Activated naive CD4-positive, alpha-beta T cell treated with anti-CD3 and anti-CD28 coated beads for 36 hours (primary cell): ENCODE measurements around the gene DLGAP1. TPM values are rescaled to one million over a fixed set of nuclear protein-coding genes. Genes with fewer than 3 reads are reported as not detected.

ENCODE experiments used
- CTCF ChIA-PET: fragments of 350-600 bp; sonication (Branson Sonifier 250); formaldehyde crosslinking; loops from one replicate; lab custom pipeline; 2021; ENCODE audit warnings: antibody characterized with exemption; lab: Charles Lee
- DNase-seq: peaks from one replicate; pipeline ENCODE4 v3.0.0-alpha.2; 2020
- H3K27ac Mint-ChIP-seq: one replicate; pipeline ENCODE4 v1.8.0; 2021; ENCODE audit warnings: mild to moderate bottlenecking, mixed read lengths
- H3K27me3 Mint-ChIP-seq: one replicate; pipeline ENCODE4 v1.8.0; 2021; ENCODE audit warnings: low read depth, mixed read lengths
- H3K36me3 Mint-ChIP-seq: one replicate; pipeline ENCODE4 v1.8.0; 2021; ENCODE audit warnings: low read depth, mixed read lengths
- H3K4me1 Mint-ChIP-seq: one replicate; pipeline ENCODE4 v1.8.0; 2021; ENCODE audit warnings: low read depth, mixed read lengths
- H3K4me3 Mint-ChIP-seq: one replicate; pipeline ENCODE4 v1.8.0; 2021; ENCODE audit warnings: mild to moderate bottlenecking, moderate library complexity, mixed read lengths
- H3K9me3 Mint-ChIP-seq: one replicate; pipeline ENCODE4 v1.8.0; 2021; ENCODE audit warnings: mixed read lengths
- intact Hi-C: fragments of 100-400 bp; cut with micrococcal nuclease; formaldehyde crosslinking; loops from one replicate; pipeline ENCODE4 v1.15.1; 2023
- total RNA-seq, 2 experiments: library from RNA; stranded (reverse); gene quantifications; one replicate each; pipeline ENCODE4 v1.2.3, GENCODE V29; 2021

Gene DLGAP1
- total RNA-seq, 2 experiments from 2014 or later: not detected

DNA sequence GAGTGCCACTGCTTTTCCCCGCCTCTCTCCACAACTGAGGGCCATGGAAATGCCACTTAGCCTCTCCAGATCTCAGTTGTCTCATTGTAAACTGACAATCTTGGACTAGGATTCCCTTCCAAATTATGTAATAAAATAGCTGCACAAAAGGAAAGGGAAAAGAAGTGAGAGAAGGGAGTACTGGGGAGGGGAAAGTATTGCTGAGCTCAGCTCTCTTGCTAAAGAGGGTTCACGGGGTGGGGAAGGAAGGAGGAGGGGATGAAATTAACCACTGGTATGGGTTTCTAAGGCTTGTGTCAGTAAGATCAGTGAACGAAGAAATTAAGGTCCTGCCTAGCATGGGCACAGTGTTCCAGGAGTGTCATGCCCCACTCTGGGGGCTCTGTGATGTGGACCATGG lies 587.9 kb downstream of the DLGAP1 start:
- Mint-ChIP-seq H3K36me3 (no peaks in the 10 kb centered on the region), H3K27ac (no peak overlapping the region), H3K27me3 (peaks cover 11% of the 10 kb centered on the region), H3K4me3 (no peak overlapping the region), H3K9me3 (no peaks in the 10 kb centered on the region), H3K4me1 (no peaks in the 10 kb centered on the region)
- DNase-seq: no peak
- CTCF ChIA-PET: interaction anchor here (1.2 kb wide), 1 partner anchor 96 kb away, joined by 6 read pairs; no protein-coding TSS in a partner anchor
- intact Hi-C loops: no loop called here

DNA sequence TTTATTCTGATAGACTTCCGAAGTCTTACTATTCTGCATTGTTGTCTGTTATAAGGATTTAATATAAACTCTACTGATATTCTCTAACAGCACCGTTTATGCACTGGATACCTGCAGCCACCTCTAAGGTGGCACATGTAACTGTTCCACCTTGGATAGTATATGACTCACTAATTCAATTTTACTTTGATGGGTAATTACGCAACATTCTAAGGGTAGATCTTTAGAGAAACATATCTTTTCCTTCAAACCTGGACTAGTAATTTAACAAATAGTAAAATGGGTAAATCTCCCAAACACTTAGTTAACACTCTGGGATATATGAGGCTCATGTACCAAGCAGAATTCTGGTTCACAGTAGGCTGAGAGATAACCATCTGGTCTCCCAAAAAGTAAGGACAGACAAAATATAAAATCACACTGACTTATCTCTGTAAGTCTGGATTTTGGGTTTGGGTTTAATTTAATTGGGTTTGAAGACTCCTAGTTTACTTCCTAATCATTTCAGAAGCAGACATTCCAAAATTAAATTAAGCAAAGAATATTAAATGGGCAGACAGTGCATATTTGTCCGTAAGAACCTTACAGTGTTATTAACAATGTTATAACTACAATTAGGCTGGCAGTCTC lies 590.3 kb downstream of the DLGAP1 start:
- Mint-ChIP-seq H3K9me3 (no peaks in the 10 kb centered on the region), H3K4me3 (no peak overlapping the region), H3K4me1 (no peaks in the 10 kb centered on the region), H3K36me3 (no peaks in the 10 kb centered on the region), H3K27ac (no peak overlapping the region), H3K27me3 (peaks cover 7% of the 10 kb centered on the region)
- CTCF ChIA-PET: no interaction called here
- intact Hi-C loops: no loop called here
- DNase-seq: no peak

DNA sequence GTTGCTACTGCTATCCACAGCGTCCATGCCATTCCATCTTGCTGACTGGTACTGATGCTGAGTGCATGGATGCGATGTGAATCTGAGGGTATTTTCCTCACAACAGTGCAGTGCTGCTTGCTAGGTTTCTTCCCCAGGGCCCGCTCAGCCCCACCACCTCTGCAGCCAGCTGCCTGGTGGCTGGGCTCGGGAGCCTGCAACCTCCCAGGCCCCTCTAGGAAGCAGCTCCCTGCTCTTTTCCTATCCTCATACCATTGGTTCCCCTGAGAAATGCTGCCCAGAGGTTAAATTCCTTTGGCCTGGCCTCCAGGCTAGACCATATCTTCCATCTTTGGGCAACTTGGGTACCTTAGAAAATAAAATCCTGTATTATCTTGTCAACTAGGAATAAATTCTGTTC lies 591.5 kb downstream of the DLGAP1 start:
- no peak overlapping the region for H3K27ac Mint-ChIP-seq
- no peaks in the 10 kb centered on the region for H3K9me3 Mint-ChIP-seq
- H3K4me3 Mint-ChIP-seq: no peak overlapping the region

DNA sequence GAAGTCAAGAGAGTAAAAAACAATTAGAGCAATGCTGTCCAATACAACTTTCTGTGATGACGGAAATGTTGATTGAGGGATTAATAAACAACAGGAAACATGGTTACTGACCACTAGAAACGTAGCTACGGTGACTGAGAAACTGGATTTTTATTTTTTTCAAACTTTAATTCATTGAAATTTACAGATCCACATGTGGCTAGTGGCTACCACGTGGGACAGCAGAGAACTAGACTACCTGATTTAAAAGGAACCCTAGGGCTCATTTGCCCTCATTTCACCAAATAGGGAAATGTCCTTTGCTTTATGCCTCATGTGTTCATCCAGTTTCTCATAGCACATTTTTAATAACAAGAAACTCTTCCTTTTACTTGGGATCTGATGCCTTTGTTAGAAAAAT lies 592.1 kb downstream of the DLGAP1 start:
- no peak for DNase-seq
- no peaks in the 10 kb centered on the region for H3K9me3 Mint-ChIP-seq
- CTCF ChIA-PET: no interaction called here
- intact Hi-C loops: no loop called here
- H3K27ac Mint-ChIP-seq: no peak overlapping the region
- H3K4me3 Mint-ChIP-seq: no peak overlapping the region
- no peaks in the 10 kb centered on the region for H3K36me3 Mint-ChIP-seq
- H3K4me1 Mint-ChIP-seq: no peaks in the 10 kb centered on the region
- peaks cover 3% of the 10 kb centered on the region for H3K27me3 Mint-ChIP-seq

More for the DNA sequence above, 591.5 kb downstream of the DLGAP1 start:
- DNase-seq: no peak
- Mint-ChIP-seq H3K36me3 (no peaks in the 10 kb centered on the region), H3K4me1 (no peaks in the 10 kb centered on the region), H3K27me3 (peaks cover 4% of the 10 kb centered on the region)
- CTCF ChIA-PET: no interaction called here
- intact Hi-C loops: no loop called here

DNA sequence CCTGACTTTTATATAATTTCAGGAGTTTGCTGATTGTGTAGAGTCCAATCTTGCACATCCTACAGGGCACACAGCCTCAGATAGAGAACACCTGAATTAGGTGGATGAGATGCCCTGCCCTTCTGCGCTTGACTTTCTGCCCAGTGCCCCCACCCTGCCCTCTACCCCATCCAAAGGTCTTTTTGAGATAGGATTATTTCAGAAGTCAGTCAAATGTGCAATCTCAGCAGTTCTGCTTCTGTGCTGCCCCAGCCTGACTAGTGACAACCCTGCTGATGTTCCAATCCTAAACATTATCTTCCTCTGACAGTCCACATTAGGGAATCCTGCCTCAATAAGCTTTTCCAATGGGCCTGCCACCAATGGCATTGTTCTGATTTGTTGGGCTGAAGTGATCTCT lies 593.6 kb downstream of the DLGAP1 start:
- H3K4me3 Mint-ChIP-seq: no peak overlapping the region
- peaks cover 2% of the 10 kb centered on the region for H3K27me3 Mint-ChIP-seq
- intact Hi-C loops: no loop called here
- H3K9me3 Mint-ChIP-seq: no peaks in the 10 kb centered on the region
- DNase-seq: no peak
- H3K27ac Mint-ChIP-seq: no peak overlapping the region
- CTCF ChIA-PET: no interaction called here
- H3K36me3 Mint-ChIP-seq: no peaks in the 10 kb centered on the region
- H3K4me1 Mint-ChIP-seq: no peaks in the 10 kb centered on the region

DNA sequence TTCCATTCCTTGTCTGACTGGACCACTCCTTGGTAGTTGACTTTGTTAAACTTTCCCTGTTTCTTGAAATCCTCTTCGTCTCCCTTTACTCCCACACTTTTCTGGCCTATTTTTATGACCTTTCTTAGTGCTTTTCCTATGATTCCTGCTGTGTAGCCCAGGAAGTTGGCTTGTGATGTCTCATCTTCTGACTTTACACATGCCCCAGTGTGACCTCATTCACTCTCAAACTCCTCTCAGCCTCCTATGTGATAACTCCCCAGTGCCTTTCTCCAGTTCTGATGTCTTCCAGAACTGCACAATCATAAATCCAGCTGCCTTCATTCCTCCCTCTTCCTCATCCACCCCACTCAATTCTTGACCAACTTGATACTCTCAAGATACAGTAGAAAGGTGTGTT lies 597.6 kb downstream of the DLGAP1 start:
- H3K4me1 Mint-ChIP-seq: no peaks in the 10 kb centered on the region
- peaks cover 7% of the 10 kb centered on the region for H3K27me3 Mint-ChIP-seq
- H3K4me3 Mint-ChIP-seq: no peak overlapping the region
- DNase-seq: no peak
- no peaks in the 10 kb centered on the region for H3K9me3 Mint-ChIP-seq
- no peaks in the 10 kb centered on the region for H3K36me3 Mint-ChIP-seq
- intact Hi-C loops: no loop called here
- CTCF ChIA-PET: no interaction called here
- no peak overlapping the region for H3K27ac Mint-ChIP-seq

DNA sequence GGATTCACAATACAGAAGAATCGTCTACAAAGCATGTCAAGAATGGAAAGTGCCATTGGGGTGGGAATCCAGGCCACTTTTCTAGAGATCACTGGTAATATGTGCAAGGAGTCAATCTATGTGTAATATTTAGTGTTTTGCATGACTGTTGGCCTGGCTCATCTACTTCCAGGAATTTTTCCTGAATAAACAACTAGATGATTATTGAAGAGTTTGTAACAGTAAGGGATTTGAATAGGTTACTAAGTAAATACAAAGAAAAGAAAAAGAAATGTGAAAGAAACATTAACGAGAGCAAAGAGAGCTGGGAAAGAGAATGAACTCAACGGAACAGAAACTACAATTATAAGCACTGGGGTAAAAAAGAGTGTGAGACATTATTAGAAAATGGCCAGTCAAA lies 599.1 kb downstream of the DLGAP1 start:
- Mint-ChIP-seq H3K27ac (no peak overlapping the region), H3K9me3 (peaks cover 2% of the 10 kb centered on the region), H3K36me3 (no peaks in the 10 kb centered on the region), H3K4me3 (no peak overlapping the region), H3K4me1 (no peaks in the 10 kb centered on the region), H3K27me3 (peaks cover 9% of the 10 kb centered on the region)
- CTCF ChIA-PET: no interaction called here
- DNase-seq: no peak
- intact Hi-C loops: no loop called here

DNA sequence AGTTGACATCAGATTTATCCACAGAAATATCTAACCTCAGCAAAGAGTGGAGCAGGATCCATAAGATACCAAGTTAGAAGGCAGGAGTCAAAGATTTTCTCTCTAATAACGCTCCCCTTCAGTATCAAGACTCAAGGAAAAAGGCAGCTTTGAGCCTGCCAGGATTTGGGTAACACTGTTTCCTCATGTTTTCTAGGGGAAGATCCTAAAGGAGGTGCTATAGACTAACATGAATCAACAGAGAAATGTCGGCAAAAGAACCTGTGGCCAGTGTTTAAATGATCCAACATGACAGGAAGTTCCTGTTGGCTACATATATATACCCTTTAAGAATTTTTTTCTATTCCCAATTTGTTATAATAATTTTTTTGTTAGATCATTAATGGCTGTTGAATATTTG lies 602.8 kb downstream of the DLGAP1 start:
- intact Hi-C loops: no loop called here
- Mint-ChIP-seq H3K9me3 (peaks cover 2% of the 10 kb centered on the region), H3K27me3 (peaks cover 7% of the 10 kb centered on the region), H3K4me3 (no peak overlapping the region), H3K4me1 (no peaks in the 10 kb centered on the region), H3K27ac (no peak overlapping the region), H3K36me3 (no peaks in the 10 kb centered on the region)
- DNase-seq: no peak
- CTCF ChIA-PET: no interaction called here

DNA sequence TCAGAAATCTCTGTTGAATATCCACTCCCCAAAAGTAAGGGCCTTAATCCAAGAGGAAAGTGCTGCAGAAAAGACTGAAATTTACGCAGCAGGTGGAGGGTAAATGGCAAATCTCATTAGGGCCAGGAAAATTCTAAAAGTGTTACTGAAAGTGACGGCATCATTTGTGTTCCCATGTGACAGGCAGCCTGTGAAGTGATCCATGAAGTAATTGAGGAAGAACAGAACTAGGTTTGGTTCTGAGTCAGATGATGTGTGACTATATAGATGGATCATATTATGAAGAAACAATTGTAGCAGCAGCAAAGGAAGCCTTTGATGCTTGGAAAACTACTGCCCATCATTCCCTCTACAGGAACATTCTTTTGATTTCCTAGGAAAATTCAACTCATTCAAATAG lies 603.9 kb downstream of the DLGAP1 start:
- H3K4me1 Mint-ChIP-seq: no peaks in the 10 kb centered on the region

DNA sequence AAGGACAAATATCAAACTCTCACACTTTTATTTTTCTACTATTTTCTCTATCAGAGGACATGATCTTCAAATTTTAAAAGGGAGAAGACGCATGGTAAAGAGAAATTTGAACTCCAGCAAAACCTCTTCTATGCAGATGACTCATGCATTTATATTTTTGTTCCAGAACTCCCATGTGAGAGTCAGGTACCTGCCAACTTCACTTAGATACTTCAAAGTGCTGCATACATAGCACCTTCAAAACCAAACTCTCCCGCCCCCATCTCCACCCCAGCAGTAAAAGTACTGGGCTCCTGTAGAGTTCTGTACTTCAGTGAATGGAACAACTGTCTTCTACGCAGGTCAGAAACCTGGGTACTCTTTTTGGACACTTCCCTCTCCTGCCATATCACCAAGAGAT lies 606.8 kb downstream of the DLGAP1 start:
- intact Hi-C loops: no loop called here
- Mint-ChIP-seq H3K4me1 (no peaks in the 10 kb centered on the region), H3K27ac (no peak overlapping the region), H3K9me3 (peaks cover 2% of the 10 kb centered on the region), H3K36me3 (no peaks in the 10 kb centered on the region), H3K27me3 (peaks cover 6% of the 10 kb centered on the region), H3K4me3 (no peak overlapping the region)
- CTCF ChIA-PET: interaction anchor here (0.6 kb wide), 1 partner anchor 27 kb away, joined by 3 read pairs; no protein-coding TSS in a partner anchor
- DNase-seq: no peak

More for the DNA sequence above, 603.9 kb downstream of the DLGAP1 start:
- H3K9me3 Mint-ChIP-seq: peaks cover 2% of the 10 kb centered on the region
- H3K27ac Mint-ChIP-seq: no peak overlapping the region
- no peak for DNase-seq
- intact Hi-C loops: no loop called here
- CTCF ChIA-PET: no interaction called here
- no peak overlapping the region for H3K4me3 Mint-ChIP-seq
- peaks cover 7% of the 10 kb centered on the region for H3K27me3 Mint-ChIP-seq
- H3K36me3 Mint-ChIP-seq: no peaks in the 10 kb centered on the region

DNA sequence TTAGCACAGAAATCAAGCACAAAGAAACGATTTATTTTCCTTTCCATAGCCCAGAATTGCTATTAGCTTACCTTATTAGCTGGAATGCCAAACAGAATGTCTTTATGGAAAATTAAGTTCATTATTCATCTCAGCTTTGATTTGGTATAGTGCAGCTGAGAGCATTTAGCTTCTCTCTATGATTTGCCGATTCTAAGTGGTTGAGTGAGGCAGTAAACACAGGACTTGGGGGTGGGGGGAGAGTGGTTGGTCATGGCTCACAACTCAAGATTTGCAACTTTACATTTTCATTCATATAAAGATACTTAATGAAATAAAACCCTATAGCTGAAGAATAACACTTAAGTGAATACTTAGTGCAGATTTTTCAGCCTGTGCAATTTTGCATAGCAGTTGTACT lies 609.9 kb downstream of the DLGAP1 start:
- peaks cover 9% of the 10 kb centered on the region for H3K27me3 Mint-ChIP-seq
- no peaks in the 10 kb centered on the region for H3K4me1 Mint-ChIP-seq
- no peaks in the 10 kb centered on the region for H3K9me3 Mint-ChIP-seq
- intact Hi-C loops: no loop called here
- DNase-seq: no peak
- no peak overlapping the region for H3K27ac Mint-ChIP-seq
- H3K4me3 Mint-ChIP-seq: no peak overlapping the region
- H3K36me3 Mint-ChIP-seq: no peaks in the 10 kb centered on the region
- CTCF ChIA-PET: interaction anchor here (0.7 kb wide), 1 partner anchor 334 kb away, joined by 3 read pairs; no protein-coding TSS in a partner anchor

DNA sequence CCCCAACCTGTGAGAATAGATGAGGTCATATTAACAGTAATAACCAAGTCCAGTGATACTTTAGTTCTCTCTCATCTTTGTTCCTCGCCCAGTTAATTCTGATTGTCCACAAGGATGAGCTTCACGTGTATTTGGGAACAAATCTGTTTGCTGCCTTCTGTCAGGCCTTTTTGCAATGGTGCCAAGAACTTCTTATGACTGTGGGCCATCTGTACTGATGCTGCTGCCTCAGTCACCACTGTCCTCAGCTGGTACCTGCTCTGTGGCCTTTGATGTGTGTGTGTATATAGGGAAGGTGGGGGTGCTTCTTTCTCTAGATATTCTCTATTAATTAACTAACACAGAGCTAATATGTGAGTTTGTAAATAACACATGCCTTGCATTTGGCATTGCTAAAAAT lies 612.3 kb downstream of the DLGAP1 start:
- CTCF ChIA-PET: interaction anchor here (1.1 to 1.3 kb wide), 2 partner anchors 105 to 152 kb away, joined by 3 read pairs; no protein-coding TSS in a partner anchor
- DNase-seq: no peak
- Mint-ChIP-seq H3K36me3 (no peaks in the 10 kb centered on the region), H3K4me3 (no peak overlapping the region), H3K9me3 (no peaks in the 10 kb centered on the region), H3K4me1 (no peaks in the 10 kb centered on the region), H3K27me3 (peaks cover 16% of the 10 kb centered on the region), H3K27ac (no peak overlapping the region)
- intact Hi-C loops: no loop called here

DNA sequence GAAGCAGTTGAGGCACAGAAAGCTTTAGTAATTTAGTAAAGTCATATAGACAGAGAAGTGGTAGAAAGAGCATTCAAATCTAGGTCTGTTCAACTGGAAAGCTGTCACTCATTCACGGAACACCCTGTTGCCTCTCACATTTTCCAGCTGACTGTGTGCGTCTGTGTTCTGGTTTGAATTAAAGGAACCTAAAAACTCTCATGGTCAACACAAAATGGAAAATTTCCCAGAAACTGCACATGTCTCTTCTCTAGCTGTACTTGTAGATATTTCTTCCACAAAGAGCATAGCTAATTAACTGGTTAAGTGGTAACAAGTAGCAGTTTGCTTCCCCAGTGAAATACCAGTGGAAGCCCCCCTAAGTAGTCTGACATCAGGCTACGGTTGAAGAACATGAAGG lies 614.3 kb downstream of the DLGAP1 start:
- no peak for DNase-seq
- peaks cover 16% of the 10 kb centered on the region for H3K27me3 Mint-ChIP-seq

More for the DNA sequence above, 614.3 kb downstream of the DLGAP1 start:
- Mint-ChIP-seq H3K4me1 (no peaks in the 10 kb centered on the region), H3K27ac (no peak overlapping the region), H3K36me3 (no peaks in the 10 kb centered on the region), H3K9me3 (no peaks in the 10 kb centered on the region), H3K4me3 (no peak overlapping the region)
- CTCF ChIA-PET: no interaction called here
- intact Hi-C loops: no loop called here
